NCI-H1105 treated with DMSO at 0.1 percent for 48 hours (cell line): ENCODE measurements around the gene ASPN.

ENCODE experiments used
- DNase-seq: peaks from one replicate; lab custom pipeline; 2025; lab: John Stamatoyannopoulos, UW

Gene ASPN

DNA sequence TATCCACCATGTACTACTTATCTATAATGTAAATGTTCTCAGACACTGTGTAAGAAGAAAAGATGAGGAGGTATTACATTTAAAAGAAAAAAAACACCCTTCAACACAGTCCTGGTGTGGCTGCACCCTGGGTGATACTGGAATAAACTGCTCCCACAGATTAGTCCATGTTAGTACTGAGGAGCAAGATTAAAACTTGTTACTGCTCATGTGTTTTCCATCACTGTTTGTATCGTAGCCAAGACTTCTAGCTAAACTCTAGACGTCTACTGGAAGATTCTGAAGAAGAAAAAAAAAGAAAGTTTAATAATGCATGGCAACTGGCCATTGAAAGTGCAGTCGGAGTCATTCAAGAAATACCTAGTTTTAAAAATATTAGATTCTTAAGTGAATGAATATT is at the start of gene ASPN:
ASPN (minus strand) TSS at position 178 of the 400 bp plus-strand sequence.
- DNase-seq = no peak

DNA sequence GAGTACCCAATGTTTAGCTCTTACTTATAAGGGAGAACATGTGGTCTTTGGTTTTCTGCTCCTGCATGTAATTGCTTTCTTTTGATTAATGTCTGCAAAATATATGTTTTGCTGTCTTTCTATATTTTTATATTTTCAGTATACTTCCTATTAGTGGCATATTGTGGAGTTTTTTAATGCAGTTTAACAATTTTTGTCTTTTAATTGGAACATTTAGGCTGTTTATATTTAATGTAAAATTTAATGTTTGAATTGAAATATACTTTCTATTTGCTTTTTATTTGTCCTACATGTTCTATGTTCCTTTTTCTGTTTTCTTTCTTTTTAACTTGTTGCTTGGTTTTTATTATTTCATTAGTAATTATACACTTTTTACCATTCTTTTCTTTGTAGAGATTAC is 48.6 kb upstream of the ASPN start:
- no peak for DNase-seq

GRCh38 chr9:92529124-92529523 is 46.8 kb upstream of the ASPN start:
- no peak for DNase-seq

DNA sequence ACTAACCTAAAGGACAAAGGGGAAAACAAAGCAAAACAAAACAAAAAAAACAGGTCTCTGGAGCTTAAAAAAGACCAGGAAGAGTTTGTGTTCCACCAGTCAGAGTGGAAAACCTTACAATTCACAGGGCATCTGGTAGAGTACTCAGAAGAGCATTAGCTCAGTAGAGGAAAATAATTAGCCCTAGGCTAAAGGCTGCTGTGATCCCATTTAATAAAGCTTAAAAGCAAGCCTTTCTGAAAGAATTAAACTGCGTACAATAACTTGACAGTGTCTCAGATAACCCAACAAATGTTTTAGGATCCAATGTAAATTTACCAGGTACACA is 46.2 kb upstream of the ASPN start:
- DNase-seq = no peak

DNA sequence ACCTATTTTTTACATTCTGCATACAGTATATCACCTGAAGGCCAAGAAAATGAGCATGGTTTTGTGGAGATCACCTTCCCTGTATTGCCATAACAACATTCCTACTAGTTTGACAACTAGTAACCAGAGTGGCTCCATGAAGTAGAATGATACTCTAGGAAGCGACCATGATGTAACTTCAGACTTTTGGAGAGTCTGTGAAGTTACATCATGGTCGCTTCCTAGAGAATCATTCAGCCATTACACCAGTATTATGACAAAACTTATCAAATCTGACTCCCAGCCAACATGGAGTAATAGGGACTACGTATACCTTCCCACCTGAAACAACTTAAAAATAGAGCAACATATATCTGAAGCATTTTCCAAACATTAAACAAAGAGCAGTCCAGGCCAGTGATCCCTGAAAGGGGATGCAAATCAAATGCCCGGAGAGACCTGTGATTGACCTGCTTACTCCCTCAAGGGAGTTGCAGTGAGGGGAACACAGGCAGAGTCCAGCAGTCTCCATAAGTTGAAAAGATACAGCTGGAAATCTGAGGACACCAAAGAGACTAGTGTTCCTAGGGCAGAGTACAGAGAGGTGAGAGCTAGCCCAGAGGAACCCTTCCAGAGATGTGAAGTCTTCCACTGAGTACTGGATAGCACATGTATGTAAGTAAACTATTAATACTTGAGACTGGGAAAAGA is 45.7 kb upstream of the ASPN start:
- no peak for DNase-seq

DNA sequence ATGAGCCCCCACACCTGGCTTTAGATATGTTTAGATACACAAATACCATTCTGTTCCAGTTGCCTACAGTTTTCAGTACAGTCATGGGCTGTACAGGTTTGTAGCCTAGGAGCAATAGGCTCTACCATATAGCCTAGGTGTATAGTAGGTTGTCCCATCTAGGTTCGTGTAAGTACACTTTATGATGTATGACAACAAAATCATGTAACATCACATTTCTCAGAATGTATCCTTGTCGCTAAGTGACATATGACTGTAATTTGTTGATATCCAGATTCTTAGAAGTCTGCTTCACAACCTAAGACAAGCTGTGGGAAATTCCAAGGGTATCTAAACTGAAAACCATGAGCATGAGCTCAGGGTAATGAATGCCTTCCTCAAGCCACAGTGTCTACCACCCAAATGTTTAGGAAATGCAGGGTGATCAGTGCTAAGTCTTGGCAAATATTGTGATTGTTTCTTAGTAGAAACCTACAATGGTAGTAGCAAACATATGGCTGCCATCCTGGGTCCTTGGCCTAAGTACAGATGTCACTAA is 45.1 kb upstream of the ASPN start:
- DNase-seq = no peak

- no peak for DNase-seq
Measured at GRCh38 chr9:92525306-92525705, 43.0 kb upstream of the ASPN start.

DNA sequence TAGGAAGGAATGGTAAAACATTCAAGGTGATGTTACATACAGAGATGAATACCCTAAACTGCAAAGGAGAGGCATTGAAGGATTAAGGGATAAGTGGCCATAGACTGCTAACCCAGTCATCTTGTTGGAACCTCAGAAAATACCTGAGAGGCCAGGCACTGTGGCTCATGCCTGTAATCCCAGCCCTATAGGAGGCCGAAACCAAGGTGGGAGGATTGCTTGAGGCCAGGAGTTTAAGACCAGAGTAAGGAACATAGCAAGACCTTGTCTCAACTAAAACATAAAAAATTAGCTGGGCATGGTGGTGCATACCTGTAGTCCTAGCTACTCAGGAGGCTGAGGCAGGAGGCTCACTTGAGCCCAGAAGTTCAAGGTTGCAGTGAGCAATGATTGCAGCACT is 42.6 kb upstream of the ASPN start:
- DNase-seq = no peak

GRCh38 chr9:92522983-92523970 is 41.0 kb upstream of the ASPN start:
- no peak for DNase-seq

GRCh38 chr9:92520837-92521236 is 38.5 kb upstream of the ASPN start:
- DNase-seq = no peak

GRCh38 chr9:92518199-92518598 is 35.9 kb upstream of the ASPN start:
- DNase-seq = no peak

GRCh38 chr9:92517046-92517445 is 34.7 kb upstream of the ASPN start:
- no peak for DNase-seq

- DNase-seq = no peak
Measured at GRCh38 chr9:92516521-92516920, 34.2 kb upstream of the ASPN start.

GRCh38 chr9:92514635-92515034 is 32.3 kb upstream of the ASPN start:
- no peak for DNase-seq

DNA sequence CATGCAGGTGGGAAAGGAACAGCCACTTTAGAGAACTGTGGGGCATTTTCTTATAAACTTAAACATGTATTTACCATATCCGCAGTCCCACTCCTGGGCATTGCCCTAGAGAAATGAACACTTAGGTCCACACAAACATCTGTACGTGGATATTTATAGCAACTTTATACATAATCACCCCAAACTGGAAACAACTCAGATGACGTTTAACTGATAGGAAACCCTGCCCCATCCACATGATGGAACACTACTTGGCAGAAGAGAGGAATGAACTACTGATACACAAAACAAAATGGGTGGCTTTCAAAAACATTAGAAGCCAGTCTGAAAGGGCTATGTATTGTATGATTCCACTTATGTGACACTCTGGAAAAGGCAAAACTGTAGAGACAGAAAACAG is 31.0 kb upstream of the ASPN start:
- DNase-seq = no peak

DNA sequence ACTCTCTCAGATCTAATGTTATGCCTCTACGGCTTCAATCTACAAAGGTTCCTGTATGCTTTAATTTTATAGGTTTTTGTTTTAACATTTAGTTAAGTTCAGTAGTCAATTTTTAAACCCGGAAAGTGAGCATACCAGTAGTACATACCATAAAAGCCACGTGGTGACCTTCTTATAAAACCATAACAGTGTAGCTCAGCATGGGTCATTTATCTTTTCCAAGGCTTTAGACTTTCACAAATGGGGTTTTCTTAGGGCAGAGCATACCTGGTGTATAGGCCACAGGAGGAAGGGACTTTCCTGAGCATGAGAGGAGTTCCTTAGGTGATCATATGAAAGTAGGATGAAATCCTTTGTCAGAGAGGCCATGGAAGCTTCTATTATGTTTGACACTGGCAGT is 30.3 kb upstream of the ASPN start:
- no peak for DNase-seq

- no peak for DNase-seq
Measured at GRCh38 chr9:92510747-92511146, 28.4 kb upstream of the ASPN start.

DNA sequence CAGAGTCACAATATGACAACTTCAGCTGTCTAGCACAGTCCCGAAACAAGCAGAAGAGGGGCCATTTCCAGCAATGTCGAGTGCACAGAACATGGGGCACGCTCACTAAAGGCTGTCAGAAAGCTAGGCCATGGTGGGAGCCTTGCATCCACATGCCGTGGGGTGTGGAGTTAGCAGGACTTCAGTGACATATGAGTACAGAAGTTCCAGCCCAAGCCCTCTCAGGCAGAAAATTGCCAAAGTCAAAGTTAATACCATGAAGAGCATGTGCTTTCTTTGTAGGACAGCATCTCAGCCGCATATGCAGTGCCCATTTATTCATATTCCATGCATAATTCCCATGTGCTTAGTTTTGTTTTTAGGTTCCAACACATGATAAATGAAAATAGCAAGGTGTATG is 26.7 kb upstream of the ASPN start:
- DNase-seq = no peak

GRCh38 chr9:92508018-92508820 is 25.9 kb upstream of the ASPN start:
- DNase-seq = no peak

GRCh38 chr9:92507496-92507895 is 25.2 kb upstream of the ASPN start:
- DNase-seq = no peak

- no peak for DNase-seq
Measured at GRCh38 chr9:92507005-92507404, 24.7 kb upstream of the ASPN start.

GRCh38 chr9:92506184-92506857 is 24.0 kb upstream of the ASPN start:
- DNase-seq = no peak
